Mucosa of gallbladder (tissue), 1 donor: ENCODE results near the gene CISTR. TPM values are rescaled to one million over a fixed set of nuclear protein-coding genes. Genes with fewer than 3 reads are reported as not detected.
"Not testable (repeated sequence)": the region's sequence is repeated elsewhere in the genome, so short reads cannot be mapped to it uniquely, and the experiment has no call there.

Source experiments
- DNase-seq: peaks from one replicate; pipeline ENCODE4 v3.0.0-alpha.2; 2020; ENCODE audit warnings: low spot score
- total RNA-seq: library from RNA; stranded (reverse); gene quantifications from one replicate; pipeline ENCODE4 v1.2.1, GENCODE V29; 2021
- donor health status: DM: no; HTN: no; CAD: no.

The CISTR gene
- total RNA-seq, 1 donor from 2014 or later, result not detected

DNA sequence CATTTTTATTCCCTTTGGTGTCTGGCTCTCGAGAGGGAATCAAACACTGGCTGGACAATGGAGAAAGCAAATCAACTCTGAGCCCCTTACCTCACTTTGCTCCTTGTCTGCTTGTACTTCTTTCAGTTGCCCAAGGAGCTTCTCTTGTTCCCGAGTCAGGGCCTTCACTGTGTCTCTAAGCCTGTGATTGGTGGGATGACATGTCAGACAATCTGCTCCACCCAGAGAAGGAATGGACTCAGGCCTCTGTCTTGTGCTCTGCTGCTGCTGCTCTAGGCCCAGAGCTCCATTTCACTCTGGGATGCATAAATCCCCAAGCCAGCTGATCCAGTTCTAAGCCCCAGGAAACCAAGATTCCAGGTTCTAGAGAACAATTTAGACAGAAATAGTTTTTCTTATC, 32.1 kb downstream of the CISTR start:
- DNase-seq, result no peak

DNA sequence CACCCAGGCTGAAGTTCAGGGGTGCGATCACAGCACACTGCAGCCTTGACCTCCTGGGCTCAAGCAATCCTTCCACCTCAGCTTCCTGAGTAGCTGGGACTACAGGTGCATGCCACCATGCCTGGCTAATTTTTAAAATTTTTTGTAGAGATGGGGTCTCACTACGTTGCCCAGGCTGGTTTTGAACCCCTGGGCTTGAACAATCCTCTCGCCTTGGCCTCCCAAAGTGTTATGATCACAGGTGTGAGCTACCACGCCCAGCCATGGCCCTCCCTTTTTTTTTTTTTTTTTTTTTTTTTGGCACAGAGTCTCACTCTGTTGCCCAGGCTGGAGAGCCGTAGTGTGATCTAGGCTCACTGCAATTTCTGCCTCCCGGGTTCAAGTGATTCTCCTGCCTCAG, 33.2 kb downstream of the CISTR start:
- not testable (repeated sequence) for DNase-seq

DNA sequence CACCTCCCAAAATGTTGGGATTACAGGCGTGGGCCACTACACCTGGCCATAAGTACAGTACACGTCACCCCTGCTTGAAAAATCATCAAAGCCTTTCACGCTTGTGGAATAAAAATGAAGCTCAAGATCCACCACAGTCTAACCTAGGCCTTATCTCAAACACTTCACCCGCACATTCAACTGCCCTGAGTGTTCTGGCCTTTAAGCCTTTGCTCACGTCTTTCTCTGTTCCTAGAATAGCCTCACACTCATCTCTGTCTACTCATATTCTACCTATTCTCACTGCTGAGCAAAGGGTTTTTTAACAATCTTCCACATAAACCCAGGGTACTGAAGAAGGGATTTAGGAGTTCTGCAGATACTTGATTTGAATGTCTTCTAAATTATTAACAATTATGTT, 34.5 kb downstream of the CISTR start:
- DNase-seq, result no peak

GRCh38 chr12:53714004-53714403, 37.8 kb downstream of the CISTR start:
- no peak for DNase-seq

GRCh38 chr12:53713516-53713915, 38.3 kb downstream of the CISTR start:
- DNase-seq, result no peak

DNA sequence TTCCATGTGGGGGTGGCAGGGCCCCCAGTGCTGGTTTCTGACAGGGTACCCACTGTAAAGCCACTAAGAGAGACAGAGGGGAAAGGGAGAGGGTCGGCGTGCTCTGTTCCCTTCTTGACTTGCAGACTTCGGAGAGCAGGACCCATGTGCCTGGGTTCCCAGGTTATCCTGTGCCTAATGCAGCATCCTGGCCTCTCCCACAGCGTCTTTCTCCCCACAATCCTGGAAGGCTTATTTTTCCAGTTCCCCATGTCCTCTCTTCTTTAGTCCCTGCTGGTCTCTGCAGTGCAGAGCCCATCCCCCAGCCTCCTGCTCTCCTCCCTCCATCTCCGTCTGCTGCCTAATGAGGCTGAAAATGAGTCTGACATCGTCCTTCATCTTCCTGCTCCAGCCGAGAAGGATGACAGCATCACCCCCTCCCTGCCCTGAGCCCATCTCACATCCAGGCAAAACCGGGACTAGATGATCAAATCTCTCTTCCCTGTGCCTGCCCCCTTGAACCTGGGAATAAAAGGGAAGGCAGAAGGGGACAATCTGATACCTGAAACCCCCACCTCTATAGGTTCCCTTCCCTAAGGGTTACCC, 39.6 kb downstream of the CISTR start:
- no peak for DNase-seq

- no peak for DNase-seq
Measured at GRCh38 chr12:53710091-53710490, 41.7 kb downstream of the CISTR start.

DNA sequence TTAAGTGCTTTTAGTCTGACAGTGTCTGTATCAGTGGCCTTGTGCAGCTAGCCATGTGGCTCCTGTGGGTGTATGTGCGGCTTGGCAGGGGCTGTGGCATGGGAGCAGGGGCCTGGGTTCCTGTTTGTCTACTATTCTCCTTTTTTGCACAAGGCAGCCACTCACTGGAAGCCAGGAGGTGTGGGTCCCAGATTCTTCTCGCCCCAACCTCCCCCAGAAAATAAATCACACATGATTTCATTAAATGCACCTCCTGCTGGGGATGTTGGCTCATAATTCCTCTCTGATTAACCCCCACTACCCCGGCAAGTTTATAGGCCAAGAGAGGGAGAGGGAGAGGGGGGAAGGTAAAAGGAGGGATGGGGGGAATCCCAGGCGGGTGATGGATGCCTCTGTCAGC, 42.1 kb downstream of the CISTR start:
- no peak for DNase-seq

GRCh38 chr12:53706080-53706479, 45.7 kb downstream of the CISTR start:
- no peak for DNase-seq

DNA sequence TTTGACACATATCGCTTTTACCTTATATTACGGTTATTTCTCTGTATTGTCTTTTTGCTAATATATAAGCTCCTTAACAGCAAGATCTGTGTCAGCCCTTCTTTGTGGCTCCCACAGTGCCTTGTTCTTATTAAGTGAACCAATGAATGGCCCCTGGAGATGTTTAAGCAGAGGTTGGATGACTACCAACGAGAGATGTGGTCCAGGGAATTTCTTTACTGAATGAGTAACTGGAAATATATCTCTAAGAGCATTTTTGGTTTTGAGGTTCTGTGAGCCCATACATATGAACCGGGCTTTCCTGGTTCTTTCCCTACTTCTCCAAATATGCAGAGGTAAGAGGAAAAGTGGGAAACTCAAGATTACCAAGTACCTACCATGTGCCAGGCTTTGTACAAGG, 48.0 kb downstream of the CISTR start:
- no peak for DNase-seq

DNA sequence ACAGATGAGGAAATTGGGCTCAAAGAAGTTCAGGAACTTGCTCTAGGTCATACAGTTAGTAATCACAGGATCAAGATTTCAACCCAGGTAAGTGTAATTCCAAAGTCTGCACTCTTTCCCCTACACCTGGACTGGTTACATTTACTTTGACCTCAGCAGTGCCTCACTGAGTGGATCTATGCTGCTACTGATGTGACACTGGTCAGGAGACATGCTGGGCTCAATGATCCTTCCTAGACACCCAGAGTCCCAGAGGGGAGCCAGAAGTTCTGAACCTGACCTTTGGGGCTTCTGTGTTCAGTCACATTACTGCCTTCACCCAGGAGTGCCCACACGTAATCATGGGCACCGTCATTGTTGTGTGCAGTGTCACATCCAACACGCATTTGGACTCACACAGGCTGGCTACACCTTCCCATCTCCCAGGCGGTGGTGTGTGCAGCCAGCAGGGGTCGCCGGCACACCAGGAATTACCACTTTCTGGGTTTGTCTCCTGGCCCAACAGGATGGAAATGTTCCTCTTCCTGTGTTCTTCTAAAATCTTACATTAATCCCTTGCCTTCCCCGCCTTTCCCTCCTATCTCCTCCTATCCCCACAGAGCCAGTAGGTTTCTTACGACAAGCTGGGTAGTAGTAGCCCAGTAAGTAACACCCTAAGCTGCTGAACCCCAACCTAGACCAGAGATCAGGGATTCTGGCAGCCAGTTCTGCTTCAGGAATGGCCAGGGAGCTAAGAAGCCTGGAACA, 50.1 kb downstream of the CISTR start:
- peak; percentile 84 for DNase-seq

DNA sequence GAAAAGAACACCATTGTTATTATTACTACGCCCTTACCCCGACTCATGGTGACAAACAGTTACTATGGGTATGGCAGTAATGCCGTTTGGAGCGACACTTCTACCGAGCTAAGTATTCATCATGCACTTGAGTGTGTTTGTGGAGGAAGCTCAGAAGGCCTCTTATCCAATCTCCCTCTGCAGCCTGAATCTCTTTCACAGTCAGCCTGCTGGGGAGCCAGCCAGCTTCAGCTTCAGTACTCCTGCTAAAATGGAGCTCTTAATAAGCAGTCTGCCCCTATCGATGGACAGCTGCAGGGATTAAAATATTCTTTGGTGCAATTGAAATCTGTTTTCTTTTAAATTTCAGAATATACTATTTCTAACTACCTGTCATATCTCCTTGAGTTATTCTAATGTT, 51.2 kb downstream of the CISTR start:
- DNase-seq, result no peak

DNA sequence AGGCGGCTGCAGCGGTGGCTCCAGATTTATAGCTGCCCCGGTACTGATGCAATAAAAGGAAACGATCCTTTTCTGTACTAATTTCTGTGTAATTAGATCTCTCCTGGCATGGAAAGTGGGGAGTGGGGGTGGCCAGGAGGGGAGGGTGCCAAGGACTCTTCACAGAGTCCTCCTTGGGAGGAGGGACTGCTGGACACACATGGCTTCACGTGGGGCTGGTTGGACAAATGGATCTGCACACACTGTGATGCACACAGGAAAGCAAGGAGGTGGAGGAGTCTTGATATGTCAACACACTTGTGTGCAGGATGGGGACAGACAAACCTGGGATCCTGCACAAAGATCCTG, 52.1 kb downstream of the CISTR start:
- no peak for DNase-seq

DNA sequence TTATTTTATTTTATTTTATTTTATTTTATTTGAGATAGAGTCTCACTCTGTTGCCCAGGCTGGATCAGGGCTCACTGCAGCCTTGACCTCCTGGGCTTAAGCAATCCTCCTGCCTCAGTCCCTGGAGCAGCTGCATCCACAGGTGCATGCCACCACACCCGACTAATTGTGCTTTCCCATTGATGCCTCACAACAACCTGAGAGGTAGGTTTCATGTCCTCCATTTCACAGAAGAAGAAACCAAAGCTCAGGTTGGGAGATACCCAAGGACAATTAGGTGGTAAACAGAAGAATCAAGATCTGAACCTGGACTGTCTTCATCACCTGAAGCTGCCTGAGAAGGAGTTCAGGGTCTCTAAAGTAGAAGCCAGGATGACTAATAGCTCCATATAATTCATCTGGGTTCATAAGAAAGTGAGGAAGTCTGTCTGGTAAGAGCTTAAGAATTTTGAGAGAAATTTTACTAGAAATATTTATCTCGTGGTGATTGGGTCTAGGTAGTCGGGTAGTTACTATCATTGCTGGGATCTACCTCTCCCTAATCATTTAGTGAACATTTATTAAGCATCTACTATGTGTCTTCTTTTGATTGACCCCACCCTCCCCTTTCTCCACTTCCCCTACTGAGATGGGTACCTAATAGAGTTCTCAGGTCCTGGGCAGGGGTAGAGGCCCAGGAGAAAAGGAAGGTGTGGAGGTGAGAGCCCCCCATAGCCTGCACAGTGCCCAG, 52.7 kb downstream of the CISTR start:
- DNase-seq, result no peak

- no peak for DNase-seq
Measured at GRCh38 chr12:53696655-53697331, 55.0 kb downstream of the CISTR start.

Other genes starting within 250 kb of the CISTR start
- not detected for gene NPFF, start 244.5 kb downstream of the CISTR start, total RNA-seq
- gene ATF7, start 125.6 kb downstream of the CISTR start, total RNA-seq, result 53.3 TPM
- 318 TPM for gene ATP5MC2, start 75.9 kb downstream of the CISTR start, total RNA-seq
- 188 TPM for gene CALCOCO1, start 24.5 kb downstream of the CISTR start, total RNA-seq
- not detected for gene HOXC13, start 186.9 kb upstream of the CISTR start, total RNA-seq
- not detected for gene HOXC12, start 202.9 kb upstream of the CISTR start, total RNA-seq
- not detected for gene HOXC11, start 221.1 kb upstream of the CISTR start, total RNA-seq
- not detected for gene HOTAIR, start 223.0 kb upstream of the CISTR start, total RNA-seq
- gene HOXC10, start 233.2 kb upstream of the CISTR start, total RNA-seq, result not detected
- not detected for gene HOXC9, start 248.2 kb upstream of the CISTR start, total RNA-seq